IMR-90 (cell line): ENCODE measurements around the gene CRYBA4. TPM values are rescaled to one million over a fixed set of nuclear protein-coding genes. Genes with fewer than 3 reads are reported as not detected.

Source experiments
- ATAC-seq: fragments of 200-7000 bp; cut with Tn5 transposase; 2 replicates; pipeline ENCODE4 v1.9.1; 2020; ENCODE audit warnings: low read depth, mild to moderate bottlenecking, moderate library complexity
- BruUV-seq: library from RNA; stranded (reverse); fragments of 400-500 nt; replicated peaks from 2 replicates; lab custom pipeline; 2021; lab: Mats Ljungman, UMichigan
- CTCF ChIA-PET: fragments of 300-600 bp; formaldehyde crosslinking; extraction: SDS; loops from one replicate; lab custom pipeline; 2021; ENCODE audit warnings: antibody characterized with exemption; lab: Yijun Ruan, JAX
- POLR2A ChIA-PET: fragments of 300-600 bp; sonication (Branson Sonifier 250); formaldehyde crosslinking; loops from one replicate; lab custom pipeline; 2022; ENCODE audit warnings: antibody characterized with exemption; ENCODE audit not compliant: unreplicated experiment; lab: Charles Lee
- DNase-seq: peaks from one replicate; pipeline ENCODE4 v3.0.0; 2013
- H2AFZ ChIP-seq: replicated peaks from 2 replicates; pipeline ENCODE3; 2013; ENCODE audit warnings: low read length, mild to moderate bottlenecking; ENCODE audit not compliant: poor library complexity
- H2AK5ac ChIP-seq: 2 replicates; pipeline ENCODE4 v1.6.1; 2013; ENCODE audit warnings: low read depth, low read length, inconsistent platforms
- H2AK9ac ChIP-seq: replicated peaks from 2 replicates; pipeline ENCODE3; 2013; ENCODE audit warnings: mild to moderate bottlenecking, low read depth, low read length, moderate library complexity; ENCODE audit not compliant: poor library complexity
- H2BK120ac ChIP-seq: 2 replicates; pipeline ENCODE4 v1.6.1; 2013; ENCODE audit warnings: low read depth, low read length, inconsistent platforms
- H2BK15ac ChIP-seq: 3 replicates; pipeline ENCODE4 v1.6.1; 2013; ENCODE audit warnings: low read depth, low read length, inconsistent platforms
- H2BK20ac ChIP-seq: 2 replicates; pipeline ENCODE4 v1.6.1; 2013; ENCODE audit warnings: low read depth, mild to moderate bottlenecking, inconsistent platforms, low read length, moderate library complexity
- H2BK5ac ChIP-seq: 2 replicates; pipeline ENCODE4 v1.6.1; 2013; ENCODE audit warnings: mild to moderate bottlenecking, low read depth, low read length, inconsistent platforms; ENCODE audit not compliant: poor library complexity, severe bottlenecking
- H3K14ac ChIP-seq: replicated peaks from 2 replicates; pipeline ENCODE4 v1.6.1; 2013; ENCODE audit warnings: low read depth, low read length, inconsistent platforms
- H3K18ac ChIP-seq: 2 replicates; pipeline ENCODE4 v1.6.1; 2013; ENCODE audit warnings: low read depth, low read length, control low read depth
- H3K23ac ChIP-seq: 2 replicates; pipeline ENCODE4 v1.6.1; 2013; ENCODE audit warnings: low read depth, low read length, inconsistent platforms
- H3K27ac ChIP-seq: 2 replicates; pipeline ENCODE4 v1.5.1; 2013; ENCODE audit warnings: mild to moderate bottlenecking, control low read depth, low read length; ENCODE audit not compliant: insufficient read depth
- H3K27me3 ChIP-seq: 2 replicates; pipeline ENCODE4 v1.6.1; 2013; ENCODE audit warnings: low read length; ENCODE audit not compliant: control insufficient read depth, insufficient read depth
- H3K36me3 ChIP-seq: 2 replicates; pipeline ENCODE4 v1.6.1; 2013; ENCODE audit warnings: low read length, mixed read lengths; ENCODE audit not compliant: control insufficient read depth, insufficient read depth
- H3K4ac ChIP-seq: 2 replicates; pipeline ENCODE4 v1.6.1; 2013; ENCODE audit warnings: low read depth, low read length, inconsistent platforms
- H3K4me1 ChIP-seq: 2 replicates; pipeline ENCODE4 v1.6.1; 2013; ENCODE audit warnings: low read length, mixed read lengths; ENCODE audit not compliant: control insufficient read depth, insufficient read depth
- H3K4me2 ChIP-seq: 2 replicates; pipeline ENCODE4 v1.6.1; 2013; ENCODE audit warnings: low read depth, mild to moderate bottlenecking, control low read depth, low read length, moderate library complexity
- H3K4me3 ChIP-seq: 2 replicates; pipeline ENCODE4 v1.5.1; 2013; ENCODE audit warnings: low read depth, mild to moderate bottlenecking, control low read depth, low read length, moderate library complexity; ENCODE audit not compliant: insufficient read depth
- H3K56ac ChIP-seq: 2 replicates; pipeline ENCODE4 v1.6.1; 2013; ENCODE audit warnings: low read length, inconsistent platforms; ENCODE audit not compliant: insufficient read depth; ENCODE audit errors: extremely low read depth
- H3K79me1 ChIP-seq, 2 experiments: 2 replicates each; pipeline ENCODE4 v1.6.1; 2013; ENCODE audit warnings: low read length in 2 of 2, inconsistent platforms in 1 of 2, low read depth in 1 of 2
- H3K9ac ChIP-seq: 2 replicates; pipeline ENCODE4 v1.6.1; 2013; ENCODE audit warnings: low read depth, low read length, control low read depth
- H3K9me1 ChIP-seq: 2 replicates; pipeline ENCODE4 v1.6.1; 2013; ENCODE audit warnings: low read length, inconsistent platforms; ENCODE audit not compliant: insufficient read depth
- H3K9me3 ChIP-seq: 2 replicates; pipeline ENCODE4 v1.6.1; 2013; ENCODE audit warnings: low read length; ENCODE audit not compliant: control insufficient read depth, insufficient read depth
- H4K20me1 ChIP-seq: 2 replicates; pipeline ENCODE4 v1.6.1; 2013; ENCODE audit warnings: low read length, inconsistent platforms; ENCODE audit not compliant: insufficient read depth
- H4K5ac ChIP-seq: 2 replicates; pipeline ENCODE4 v1.6.1; 2013; ENCODE audit warnings: mild to moderate bottlenecking, low read depth, low read length, control low read depth
- H4K8ac ChIP-seq, 2 experiments: 2 replicates each; pipeline ENCODE4 v1.6.1; 2013; ENCODE audit warnings: low read depth in 2 of 2, low read length in 2 of 2, control low read depth in 1 of 2, inconsistent platforms in 1 of 2
- H4K91ac ChIP-seq: 2 replicates; pipeline ENCODE4 v1.6.1; 2013; ENCODE audit warnings: low read depth, low read length, inconsistent platforms; ENCODE audit not compliant: insufficient read depth
- BHLHE40 ChIP-seq: fragments of 150-350 bp; IDR thresholded peaks from 2 replicates; pipeline ENCODE4 v1.6.1; 2016; ENCODE audit warnings: mild to moderate bottlenecking, low read depth, low read length
- CEBPB ChIP-seq: IDR thresholded peaks from 2 replicates; pipeline ENCODE4 v1.6.1; 2012; ENCODE audit warnings: low read depth, low read length, improper control_type of control experiment
- CHD1 ChIP-seq: IDR thresholded peaks from 2 replicates; pipeline ENCODE4 v1.6.1; 2012; ENCODE audit warnings: low read depth, low read length, improper control_type of control experiment
- FOS ChIP-seq: fragments of 150-350 bp; IDR thresholded peaks from 2 replicates; pipeline ENCODE4 v1.6.1; 2016; ENCODE audit warnings: low read depth, low read length
- MAFK ChIP-seq: IDR thresholded peaks from 2 replicates; pipeline ENCODE4 v1.6.1; 2012; ENCODE audit warnings: low read depth, low read length, improper control_type of control experiment
- MAZ ChIP-seq: IDR thresholded peaks from 2 replicates; pipeline ENCODE4 v1.6.1; 2012; ENCODE audit warnings: low read depth, mild to moderate bottlenecking, low read length, improper control_type of control experiment, moderate library complexity, borderline replicate concordance
- MXI1 ChIP-seq: IDR thresholded peaks from 2 replicates; pipeline ENCODE4 v1.6.1; 2012; ENCODE audit warnings: low read depth, mild to moderate bottlenecking, low read length, moderate library complexity, borderline replicate concordance
- NFE2L2 ChIP-seq: fragments of 150-350 bp; IDR thresholded peaks from 2 replicates; pipeline ENCODE4 v1.6.1; 2016; ENCODE audit warnings: low read depth, mild to moderate bottlenecking, low read length
- POLR2A ChIP-seq: IDR thresholded peaks from 2 replicates; pipeline ENCODE4 v1.6.1; 2012; ENCODE audit warnings: mild to moderate bottlenecking, low read depth, low read length
- RAD21 ChIP-seq: IDR thresholded peaks from 2 replicates; pipeline ENCODE4 v1.6.1; 2012; ENCODE audit warnings: low read length, improper control_type of control experiment
- RCOR1 ChIP-seq: IDR thresholded peaks from 2 replicates; pipeline ENCODE4 v1.6.1; 2012; ENCODE audit warnings: mild to moderate bottlenecking, low read length, improper control_type of control experiment; ENCODE audit not compliant: insufficient replicate concordance
- RFX5 ChIP-seq: IDR thresholded peaks from 2 replicates; pipeline ENCODE4 v1.8.0; 2012; ENCODE audit warnings: low read depth, mild to moderate bottlenecking, low read length, moderate library complexity
- SMC3 ChIP-seq: fragments of 150-350 bp; IDR thresholded peaks from 2 replicates; pipeline ENCODE4 v1.6.1; 2016; ENCODE audit warnings: low read depth, mild to moderate bottlenecking, antibody characterized with exemption, low read length, moderate library complexity
- WGBS, 2 experiments: methylation state at CpG; one replicate each; pipeline versions ENCODE4 v1.1.5 to v1.1.7; 2013; ENCODE audit warnings: missing lambda C conversion rate in 2 of 2; ENCODE audit not compliant: insufficient read length in 1 of 2; ENCODE audit errors: extremely low coverage in 2 of 2; 5-methylcytosine and 5-hydroxymethylcytosine counted together
- dilution Hi-C: fragments of 300-500 bp; cut with HindIII; formaldehyde crosslinking; loops from one replicate; pipeline ENCODE4 v1.14.3; 2018; ENCODE audit warnings: low sequenced_read_pairs; ENCODE audit not compliant: unreplicated experiment
- in situ Hi-C: fragments of 300-500 bp; cut with MboI; formaldehyde crosslinking; loops from 3 replicates; pipeline ENCODE4 v1.14.3; 2019; ENCODE audit warnings: low sequenced_read_pairs, inconsistent platforms, mixed read lengths
- intact Hi-C: fragments of 100-400 bp; cut with micrococcal nuclease; formaldehyde crosslinking; loops from 2 replicates; pipeline ENCODE4 v1.10.0; 2022
- polyA plus RNA-seq, 3 experiments: library from polyadenylated mRNA; depleted of rRNA; stranded (reverse); fragments of >200 nt; gene quantifications; 2 replicates each; pipeline ENCODE4 v1.2.3, GENCODE V29; 2012; ENCODE audit warnings: low replicate concordance in 1 of 3
- total RNA-seq: library from RNA; depleted of rRNA; stranded (reverse); fragments of >200 nt; gene quantifications from 2 replicates; pipeline ENCODE4 v1.2.3, GENCODE V29; 2012
- TF ChIP-seq, protein P1 (sequence below): fragments of 150-350 bp; IDR thresholded peaks from 2 replicates; pipeline ENCODE4 v1.6.1; 2017; ENCODE audit warnings: mild to moderate bottlenecking, antibody characterized with exemption, low read length, low read depth
- TF ChIP-seq, protein P2 (sequence below): conservative IDR thresholded peaks from 2 replicates; pipeline ENCODE4 v1.5.1; 2012; ENCODE audit warnings: mild to moderate bottlenecking, low read depth, low read length, improper control_type of control experiment
- TF ChIP-seq, protein P3 (sequence below): fragments of 150-350 bp; IDR thresholded peaks from 2 replicates; pipeline ENCODE4 v1.6.1; 2016; ENCODE audit warnings: low read depth, mild to moderate bottlenecking, low read length, moderate library complexity, borderline replicate concordance

The CRYBA4 gene
- total and polyA plus RNA-seq, 2 of the 4 experiments (the other 2 are of a cell fraction) = not detected

DNA sequence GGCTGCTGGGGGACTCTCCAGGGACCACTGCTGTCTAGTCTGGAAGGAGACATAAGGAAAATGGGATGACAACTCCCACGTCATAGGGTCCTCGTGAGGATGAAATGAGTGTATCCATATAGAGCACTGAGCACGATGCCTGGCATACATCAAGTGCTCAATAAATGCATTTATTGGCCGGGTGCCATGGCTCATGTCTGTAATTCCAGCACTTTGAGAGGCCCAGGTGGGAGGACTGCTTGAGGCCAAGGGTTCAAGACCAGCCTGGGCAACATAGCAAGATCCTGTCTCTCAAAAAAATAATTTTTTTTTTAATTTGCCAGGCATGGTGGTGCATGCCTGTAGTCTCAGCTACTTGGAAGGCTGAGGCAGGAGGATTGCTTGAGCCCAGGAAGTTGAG lies 19.6 kb upstream of the CRYBA4 start:
- ChIA-PET POLR2A (interaction anchor here (0.6 kb wide), 1 partner anchor 180 kb away, joined by 3 read pairs; no protein-coding TSS in a partner anchor), CTCF (no interaction called here)
- Histone ChIP-seq H2BK5ac (no peak overlapping the region), H3K4ac (no peak overlapping the region), H2BK20ac (no peak overlapping the region), H3K27me3 (peaks cover 17% of the 10 kb centered on the region), H3K4me2 (no peak overlapping the region), H3K79me1 (no peaks in the 10 kb centered on the region), H3K9me1 (peaks cover 2% of the 10 kb centered on the region; the same call in 1 of the 2 replicates), H3K9ac (no peak overlapping the region), H3K18ac (no peak overlapping the region), H3K56ac (no peak overlapping the region), H3K9me3 (no peaks in the 10 kb centered on the region), H3K36me3 (no peaks in the 10 kb centered on the region), H2AK5ac (0 out of 2 replicates have a peak overlapping the region, but pooled peaks have one; percentile 11), H4K5ac (no peak overlapping the region), H3K14ac (no peak overlapping the region), H3K27ac (no peak overlapping the region), H2AFZ (no peak overlapping the region), H3K23ac (no peak overlapping the region), H3K4me3 (no peak overlapping the region), H2BK15ac (no peak overlapping the region), H2BK120ac (no peak overlapping the region), H4K91ac (no peak overlapping the region), H2AK9ac (no peak overlapping the region), H3K4me1 (no peaks in the 10 kb centered on the region), H4K20me1 (no peaks in the 10 kb centered on the region), H4K8ac (no peak overlapping the region)
- TF ChIP-seq, protein P1, sequence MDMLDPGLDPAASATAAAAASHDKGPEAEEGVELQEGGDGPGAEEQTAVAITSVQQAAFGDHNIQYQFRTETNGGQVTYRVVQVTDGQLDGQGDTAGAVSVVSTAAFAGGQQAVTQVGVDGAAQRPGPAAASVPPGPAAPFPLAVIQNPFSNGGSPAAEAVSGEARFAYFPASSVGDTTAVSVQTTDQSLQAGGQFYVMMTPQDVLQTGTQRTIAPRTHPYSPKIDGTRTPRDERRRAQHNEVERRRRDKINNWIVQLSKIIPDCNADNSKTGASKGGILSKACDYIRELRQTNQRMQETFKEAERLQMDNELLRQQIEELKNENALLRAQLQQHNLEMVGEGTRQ = no peak
- TF ChIP-seq, protein P2, sequence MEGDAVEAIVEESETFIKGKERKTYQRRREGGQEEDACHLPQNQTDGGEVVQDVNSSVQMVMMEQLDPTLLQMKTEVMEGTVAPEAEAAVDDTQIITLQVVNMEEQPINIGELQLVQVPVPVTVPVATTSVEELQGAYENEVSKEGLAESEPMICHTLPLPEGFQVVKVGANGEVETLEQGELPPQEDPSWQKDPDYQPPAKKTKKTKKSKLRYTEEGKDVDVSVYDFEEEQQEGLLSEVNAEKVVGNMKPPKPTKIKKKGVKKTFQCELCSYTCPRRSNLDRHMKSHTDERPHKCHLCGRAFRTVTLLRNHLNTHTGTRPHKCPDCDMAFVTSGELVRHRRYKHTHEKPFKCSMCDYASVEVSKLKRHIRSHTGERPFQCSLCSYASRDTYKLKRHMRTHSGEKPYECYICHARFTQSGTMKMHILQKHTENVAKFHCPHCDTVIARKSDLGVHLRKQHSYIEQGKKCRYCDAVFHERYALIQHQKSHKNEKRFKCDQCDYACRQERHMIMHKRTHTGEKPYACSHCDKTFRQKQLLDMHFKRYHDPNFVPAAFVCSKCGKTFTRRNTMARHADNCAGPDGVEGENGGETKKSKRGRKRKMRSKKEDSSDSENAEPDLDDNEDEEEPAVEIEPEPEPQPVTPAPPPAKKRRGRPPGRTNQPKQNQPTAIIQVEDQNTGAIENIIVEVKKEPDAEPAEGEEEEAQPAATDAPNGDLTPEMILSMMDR = no peak
- TF ChIP-seq MAZ (no peak), CHD1 (no peak), POLR2A (no peak), FOS (no peak), RCOR1 (no peak), SMC3 (no peak), MXI1 (no peak), CEBPB (no peak), RFX5 (no peak), BHLHE40 (no peak), RAD21 (no peak), MAFK (no peak), NFE2L2 (no peak)
- TF ChIP-seq, protein P3, sequence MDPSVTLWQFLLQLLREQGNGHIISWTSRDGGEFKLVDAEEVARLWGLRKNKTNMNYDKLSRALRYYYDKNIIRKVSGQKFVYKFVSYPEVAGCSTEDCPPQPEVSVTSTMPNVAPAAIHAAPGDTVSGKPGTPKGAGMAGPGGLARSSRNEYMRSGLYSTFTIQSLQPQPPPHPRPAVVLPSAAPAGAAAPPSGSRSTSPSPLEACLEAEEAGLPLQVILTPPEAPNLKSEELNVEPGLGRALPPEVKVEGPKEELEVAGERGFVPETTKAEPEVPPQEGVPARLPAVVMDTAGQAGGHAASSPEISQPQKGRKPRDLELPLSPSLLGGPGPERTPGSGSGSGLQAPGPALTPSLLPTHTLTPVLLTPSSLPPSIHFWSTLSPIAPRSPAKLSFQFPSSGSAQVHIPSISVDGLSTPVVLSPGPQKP = no peak
- DNase-seq (no peak), ATAC-seq (no peak)
- 95% methylated on average over 3 of the region's 4 CpGs; no CpG with 5 or more reads in 1 of the 2 experiments for WGBS, 2 experiments
- in situ Hi-C loops (no loop called here), dilution Hi-C loops (no loop called here), intact Hi-C loops (no loop called here)
- BruUV-seq = no TSS peak
